Esophagus squamous epithelium (tissue), 4 donors: ENCODE measurements around the gene ZSCAN5A.

ENCODE experiments used
- CTCF ChIP-seq, 6 experiments: fragments of 450-650 bp in 4 of 6; fragments of 200-600 bp in 2 of 6; sonication (generic) in 2 of 6; IDR thresholded peaks; one replicate each; pipeline ENCODE4 v1.5.1; 2016 to 2019; ENCODE audit warnings: antibody characterized with exemption in 6 of 6, mild to moderate bottlenecking in 4 of 6, moderate library complexity in 4 of 6
- POLR2A ChIP-seq, 4 donors: fragments of 450-650 bp; IDR thresholded peaks; one replicate each; pipeline ENCODE4 v1.6.1; 2017; ENCODE audit warnings: antibody characterized with exemption in 4 of 4, mild to moderate bottlenecking in 4 of 4, moderate library complexity in 3 of 4

DNA sequence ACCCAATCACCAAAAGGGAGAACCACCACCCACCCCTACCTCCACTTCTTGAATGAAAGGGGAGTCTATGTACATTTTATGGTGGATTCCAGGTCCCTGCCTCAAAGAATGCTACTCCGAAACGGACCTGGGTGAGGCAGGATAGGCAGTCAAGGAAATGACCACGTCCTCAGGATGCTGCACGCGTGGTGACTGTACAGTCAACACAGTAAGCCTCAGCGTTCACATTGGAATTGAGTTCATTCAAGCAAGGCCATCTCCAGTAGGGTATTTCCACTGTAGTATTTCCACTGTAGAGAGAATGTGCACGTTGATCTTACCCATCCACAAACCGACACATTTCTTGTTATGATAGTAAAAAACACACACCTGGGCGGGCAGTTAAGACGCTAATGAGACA, 95.7 kb downstream of the ZSCAN5A start:
- TF ChIP-seq CTCF (IDR thresholded peaks at IDR 0.05), result no peak
- TF ChIP-seq POLR2A (IDR thresholded peaks at IDR 0.05), result no peak
